ENCODE data around the gene LMNA.

- TF ChIP-seq, protein P1, sequence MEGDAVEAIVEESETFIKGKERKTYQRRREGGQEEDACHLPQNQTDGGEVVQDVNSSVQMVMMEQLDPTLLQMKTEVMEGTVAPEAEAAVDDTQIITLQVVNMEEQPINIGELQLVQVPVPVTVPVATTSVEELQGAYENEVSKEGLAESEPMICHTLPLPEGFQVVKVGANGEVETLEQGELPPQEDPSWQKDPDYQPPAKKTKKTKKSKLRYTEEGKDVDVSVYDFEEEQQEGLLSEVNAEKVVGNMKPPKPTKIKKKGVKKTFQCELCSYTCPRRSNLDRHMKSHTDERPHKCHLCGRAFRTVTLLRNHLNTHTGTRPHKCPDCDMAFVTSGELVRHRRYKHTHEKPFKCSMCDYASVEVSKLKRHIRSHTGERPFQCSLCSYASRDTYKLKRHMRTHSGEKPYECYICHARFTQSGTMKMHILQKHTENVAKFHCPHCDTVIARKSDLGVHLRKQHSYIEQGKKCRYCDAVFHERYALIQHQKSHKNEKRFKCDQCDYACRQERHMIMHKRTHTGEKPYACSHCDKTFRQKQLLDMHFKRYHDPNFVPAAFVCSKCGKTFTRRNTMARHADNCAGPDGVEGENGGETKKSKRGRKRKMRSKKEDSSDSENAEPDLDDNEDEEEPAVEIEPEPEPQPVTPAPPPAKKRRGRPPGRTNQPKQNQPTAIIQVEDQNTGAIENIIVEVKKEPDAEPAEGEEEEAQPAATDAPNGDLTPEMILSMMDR (IDR thresholded peaks at IDR 0.05): no peak
- TF ChIP-seq POLR2A (IDR thresholded peaks at IDR 0.05): no peak
These were observed 49.2 kb downstream of the LMNA start for GRCh38 chr1:156163712-156164111.
